Endothelial cell of umbilical vein (primary cell): ENCODE data around the gene CNTNAP2. TPM values are rescaled to one million over a fixed set of nuclear protein-coding genes. Genes with fewer than 3 reads are reported as not detected.

Source experiments
- BruUV-seq: library from RNA; stranded (reverse); fragments of 400-500 nt; replicated peaks from 2 replicates; lab custom pipeline; 2021; lab: Mats Ljungman, UMichigan
- CTCF ChIA-PET: fragments of 300-600, 350-600 bp; sonication (Branson Sonifier 250); formaldehyde crosslinking; loops from one replicate; lab custom pipeline; 2021; ENCODE audit warnings: antibody characterized with exemption, inconsistent platforms; lab: Charles Lee
- POLR2A ChIA-PET: fragments of 300-600, 350-600 bp; sonication (Branson Sonifier 250); formaldehyde crosslinking; loops from one replicate; lab custom pipeline; 2021; ENCODE audit warnings: antibody characterized with exemption, inconsistent platforms; lab: Charles Lee
- DNase-seq: peaks from one replicate; pipeline ENCODE4 v3.0.0-alpha.2; 2011; ENCODE audit warnings: low read depth, low spot score
- FAIRE-seq: peaks from 2 replicates; lab custom pipeline; 2011; peaks lifted over from hg19 to GRCh38; lab: Jason Lieb, UNC
- H2AFZ ChIP-seq: 2 replicates; pipeline ENCODE4 v1.6.0; 2012; ENCODE audit warnings: low read depth, low read length, control low read depth, inconsistent platforms
- H3K27ac ChIP-seq: 2 replicates; pipeline ENCODE4 v1.5.1; 2011; ENCODE audit warnings: low read depth, mild to moderate bottlenecking, control low read depth, low read length, moderate library complexity; ENCODE audit not compliant: insufficient read depth
- H3K27me3 ChIP-seq, 2 experiments: 2 replicates each; pipeline versions ENCODE4 v1.6.0 to v1.6.1; 2011; ENCODE audit warnings: low read length in 2 of 2, mixed read lengths in 1 of 2; ENCODE audit not compliant: control insufficient read depth in 2 of 2, insufficient read depth in 2 of 2
- H3K36me3 ChIP-seq, 2 experiments: 2 replicates in 1 of 2; 3 replicates in 1 of 2; pipeline ENCODE4 v1.5.1; 2011; ENCODE audit warnings: low read length in 2 of 2, mild to moderate bottlenecking in 1 of 2, moderate library complexity in 1 of 2; ENCODE audit not compliant: control insufficient read depth in 2 of 2, insufficient read depth in 2 of 2; ENCODE audit errors: extremely low read depth in 1 of 2
- H3K4me1 ChIP-seq: 3 replicates; pipeline ENCODE4 v1.5.1; 2011; ENCODE audit warnings: mild to moderate bottlenecking, low read length; ENCODE audit not compliant: control insufficient read depth, insufficient read depth; ENCODE audit errors: extremely low read depth
- H3K4me2 ChIP-seq: 2 replicates; pipeline ENCODE4 v1.6.1; 2011; ENCODE audit warnings: low read length, control low read depth, mixed read lengths; ENCODE audit not compliant: insufficient read depth
- H3K4me3 ChIP-seq, 3 experiments: fragments of 200-600 bp in 1 of 3; sonication (generic), shearing (Covaris generic) in 1 of 3; replicated peaks in 1 of 3; 2 replicates each; pipeline ENCODE4 v1.5.1; 2011 to 2016; ENCODE audit warnings: control low read depth in 3 of 3, low read length in 3 of 3, mild to moderate bottlenecking in 2 of 3, inconsistent platforms in 1 of 3, low read depth in 1 of 3, moderate library complexity in 1 of 3; ENCODE audit not compliant: insufficient read depth in 1 of 3
- H3K79me2 ChIP-seq: 2 replicates; pipeline ENCODE4 v1.6.0; 2012; ENCODE audit warnings: low read length, inconsistent platforms; ENCODE audit not compliant: control insufficient read depth, insufficient read depth
- H3K9ac ChIP-seq: replicated peaks from 2 replicates; pipeline ENCODE3; 2011; ENCODE audit warnings: low read length, control low read depth; ENCODE audit not compliant: insufficient read depth; ENCODE audit errors: extremely low read depth
- H3K9me1 ChIP-seq: replicated peaks from 3 replicates; pipeline ENCODE4 v1.6.0; 2011; ENCODE audit warnings: mild to moderate bottlenecking, low read length; ENCODE audit not compliant: control insufficient read depth, insufficient read depth; ENCODE audit errors: extremely low read depth
- H3K9me3 ChIP-seq: replicated peaks from 2 replicates; pipeline ENCODE4 v1.5.1; 2012; ENCODE audit warnings: low read length, inconsistent platforms; ENCODE audit not compliant: control insufficient read depth, insufficient read depth
- H4K20me1 ChIP-seq: replicated peaks from 2 replicates; pipeline ENCODE3; 2011; ENCODE audit warnings: mild to moderate bottlenecking, low read length; ENCODE audit not compliant: control insufficient read depth, insufficient read depth; ENCODE audit errors: extremely low read depth
- CTCF ChIP-seq, 2 donors: IDR thresholded peaks; 1 replicate in 1 of 2; 2 replicates in 1 of 2; pipeline ENCODE4 v1.5.1; 2011; ENCODE audit warnings: low read length in 2 of 2, mild to moderate bottlenecking in 2 of 2, moderate library complexity in 2 of 2, control low read depth in 1 of 2, inconsistent platforms in 1 of 2, low read depth in 1 of 2; ENCODE audit not compliant: insufficient read depth in 1 of 2; ENCODE audit errors: extremely low read depth in 1 of 2
- EZH2 ChIP-seq: IDR thresholded peaks from 2 replicates; pipeline ENCODE4 v1.6.1; 2012; ENCODE audit warnings: borderline replicate concordance, low read depth, mild to moderate bottlenecking, moderate library complexity, low read length, inconsistent platforms; ENCODE audit not compliant: severe bottlenecking
- FOS ChIP-seq: IDR thresholded peaks from 2 replicates; pipeline ENCODE4 v1.6.1; 2011; ENCODE audit warnings: mild to moderate bottlenecking, low read length, moderate library complexity, borderline replicate concordance; ENCODE audit not compliant: insufficient read depth
- GATA2 ChIP-seq: IDR thresholded peaks from 2 replicates; pipeline ENCODE4 v1.7.0; 2011; ENCODE audit warnings: low read depth, mild to moderate bottlenecking, moderate library complexity, mixed read lengths, low read length; ENCODE audit not compliant: insufficient read length, insufficient read depth
- JUN ChIP-seq: IDR thresholded peaks from 2 replicates; pipeline ENCODE4 v1.6.1; 2011; ENCODE audit warnings: borderline replicate concordance, low read depth; ENCODE audit not compliant: insufficient read length, insufficient read depth
- MYC ChIP-seq: IDR thresholded peaks from one replicate; pipeline ENCODE4 v1.6.1; 2011; ENCODE audit warnings: mild to moderate bottlenecking, low read depth, low read length
- POLR2A ChIP-seq: IDR thresholded peaks from 2 replicates; pipeline ENCODE4 v1.6.1; 2012; ENCODE audit warnings: low read depth, mild to moderate bottlenecking, control low read depth, low read length
- POLR2AphosphoS5 ChIP-seq: IDR thresholded peaks from 2 replicates; pipeline ENCODE4 v1.6.1; 2012; ENCODE audit warnings: low read depth, mild to moderate bottlenecking, control low read depth, low read length, moderate library complexity; ENCODE audit not compliant: insufficient read depth
- dilution Hi-C: fragments of 300-500 bp; cut with MboI; formaldehyde crosslinking; loops from one replicate; pipeline ENCODE4 v1.15.0; 2019; ENCODE audit warnings: low sequenced_read_pairs; ENCODE audit not compliant: extremely low pct_ligation_motif_present
- intact Hi-C: fragments of 100-400 bp; cut with micrococcal nuclease; formaldehyde crosslinking; loops from one replicate; pipeline ENCODE4 v1.10.0; 2022
- polyA plus RNA-seq, 4 experiments: library from polyadenylated mRNA; depleted of rRNA in 3 of 4; stranded (reverse) in 3 of 4; unstranded in 1 of 4; fragments of >200 nt; gene quantifications; 2 replicates each; pipeline versions ENCODE4 v1.2.1 to v1.2.3, GENCODE V29; 2011 to 2012; ENCODE audit warnings: missing spikeins in 1 of 4
- total RNA-seq: library from RNA; stranded (reverse); gene quantifications from 2 replicates; pipeline ENCODE4 v1.2.3, GENCODE V29; 2021

The CNTNAP2 gene
- total and polyA plus RNA-seq, 2 donors (not counting 3 experiments of a cell fraction or from before 2014, with no cell fraction given), result not detected

DNA sequence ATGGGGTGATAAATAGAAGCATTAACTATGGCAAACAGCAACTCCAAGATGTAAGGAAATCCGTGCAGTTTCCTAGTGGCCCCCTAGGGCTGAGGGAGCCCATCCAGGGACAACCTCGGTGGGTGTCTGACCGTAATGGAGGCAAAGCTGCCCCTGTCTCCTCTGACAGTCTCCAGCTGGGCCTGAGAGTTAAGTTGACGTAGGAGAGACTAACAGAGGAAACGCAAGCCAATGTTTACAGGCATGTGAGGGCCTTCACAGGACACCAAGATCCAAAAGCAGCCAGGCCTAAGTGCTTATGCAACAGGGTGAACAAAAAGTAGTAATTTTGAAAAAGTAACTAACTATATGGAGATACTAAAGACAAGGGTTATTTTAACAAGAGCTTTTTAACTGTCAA lies 2144.0 kb downstream of the CNTNAP2 start:
- dilution Hi-C loops, result no loop called here
- no peaks in the 10 kb centered on the region for H3K79me2 ChIP-seq

GRCh38 chr7:148261523-148261922 lies 2144.9 kb downstream of the CNTNAP2 start:
- ChIA-PET CTCF (no interaction called here), POLR2A (no interaction called here)
- Histone ChIP-seq H3K9me1 (no peaks in the 10 kb centered on the region), H3K4me1 (no peaks in the 10 kb centered on the region), H3K9me3 (no peaks in the 10 kb centered on the region), H3K4me3 (no peak overlapping the region), H2AFZ (no peak overlapping the region), H3K36me3 (no peaks in the 10 kb centered on the region), H3K4me2 (no peak overlapping the region), H3K27ac (no peak overlapping the region), H4K20me1 (no peaks in the 10 kb centered on the region), H3K79me2 (no peaks in the 10 kb centered on the region), H3K9ac (no peak overlapping the region), H3K27me3 (no peaks in the 10 kb centered on the region)
- intact Hi-C loops (no loop called here), dilution Hi-C loops (no loop called here)
- no TSS peak for BruUV-seq
- DNase-seq (no peak), FAIRE-seq (no peak)
- TF ChIP-seq GATA2 (no peak), MYC (no peak), POLR2AphosphoS5 (no peak), CTCF (IDR thresholded peaks at IDR 0.05; ENCODE audit: extremely low read depth in 1 of 2, insufficient read depth in 1 of 2, low read depth in 1 of 2, low read length in 2 of 2) (no peak), JUN (no peak), FOS (no peak)

More for the DNA sequence above, 2144.0 kb downstream of the CNTNAP2 start:
- no peaks in the 10 kb centered on the region for H4K20me1 ChIP-seq
- H3K4me1 ChIP-seq, result no peaks in the 10 kb centered on the region
- ChIA-PET CTCF (no interaction called here), POLR2A (no interaction called here)
- BruUV-seq, result no TSS peak
- no peak overlapping the region for H3K9ac ChIP-seq
- no peaks in the 10 kb centered on the region for H3K27me3 ChIP-seq
- intact Hi-C loops, result no loop called here
- H3K4me2 ChIP-seq, result no peak overlapping the region
- no peak for FAIRE-seq
- no peak for DNase-seq
- H3K4me3 ChIP-seq, result no peak overlapping the region
- no peaks in the 10 kb centered on the region for H3K9me3 ChIP-seq
- no peak for TF ChIP-seq FOS
- no peak for TF ChIP-seq POLR2A
- no peak for TF ChIP-seq EZH2
- H2AFZ ChIP-seq, result no peak overlapping the region
- no peaks in the 10 kb centered on the region for H3K36me3 ChIP-seq
- no peak overlapping the region for H3K27ac ChIP-seq
- H3K9me1 ChIP-seq, result no peaks in the 10 kb centered on the region
